HG02870 (cell line): ENCODE measurements around the gene ADNP2.

ENCODE experiments used
- ATAC-seq: cut with Tn5 transposase; IDR thresholded peaks from one replicate; pipeline ENCODE4 v1.9.1; 2021; ENCODE audit warnings: mild to moderate bottlenecking, moderate library complexity; ENCODE audit not compliant: unreplicated experiment

Gene ADNP2

DNA sequence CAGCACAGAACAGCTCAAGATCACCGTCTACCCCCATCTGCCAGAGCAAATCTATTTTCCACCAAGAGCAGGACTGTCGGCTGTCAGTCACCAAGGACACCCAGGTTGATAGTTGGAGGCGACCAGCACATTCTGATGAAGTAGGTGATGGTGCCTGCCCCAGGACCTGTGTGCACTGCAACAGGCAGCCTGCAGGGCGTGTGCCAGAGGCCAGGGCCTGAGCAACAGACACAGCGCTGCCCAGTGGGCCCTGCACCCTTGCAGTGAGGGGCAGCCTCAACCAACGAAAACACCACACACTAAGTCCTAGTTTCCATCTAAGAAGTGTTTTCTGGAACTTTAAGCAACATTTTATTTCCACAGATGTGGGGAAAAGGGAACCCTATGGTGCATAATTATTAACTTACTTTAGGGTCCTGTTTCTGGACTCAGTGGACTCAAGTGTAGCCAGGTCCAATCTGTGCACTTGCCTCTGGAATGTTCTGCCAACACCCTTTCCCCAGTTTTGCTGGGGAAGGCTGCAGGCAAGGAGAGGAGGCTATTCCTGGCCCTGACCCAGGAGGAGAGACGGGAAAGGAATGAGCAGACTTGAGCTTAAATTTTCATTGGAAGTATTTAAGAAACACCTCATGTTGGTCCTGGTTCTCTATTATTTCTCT, 61.5 kb downstream of the ADNP2 start:
- ATAC-seq: no peak

- no peak for ATAC-seq
These were observed 62.2 kb downstream of the ADNP2 start for GRCh38 chr18:80171054-80171872.

DNA sequence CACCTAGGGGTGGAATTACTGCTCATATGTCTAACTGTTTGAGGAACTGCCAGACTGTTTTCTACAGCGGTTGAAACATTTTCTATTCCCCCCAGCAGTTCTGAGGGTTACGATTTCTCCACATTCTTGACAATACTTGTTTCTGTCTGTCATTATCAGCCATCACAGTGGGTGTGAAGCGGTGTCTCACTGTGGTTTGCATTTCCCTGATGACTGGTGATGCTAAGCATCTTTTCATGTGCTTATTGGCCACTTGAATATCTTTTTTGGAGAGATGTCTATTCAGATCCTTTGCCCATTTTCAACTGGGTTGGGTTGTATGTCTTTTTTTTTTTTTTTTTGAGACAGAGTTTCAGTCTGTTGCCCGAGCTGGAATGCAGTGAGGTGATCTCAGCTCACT, 63.0 kb downstream of the ADNP2 start:
- no peak for ATAC-seq

DNA sequence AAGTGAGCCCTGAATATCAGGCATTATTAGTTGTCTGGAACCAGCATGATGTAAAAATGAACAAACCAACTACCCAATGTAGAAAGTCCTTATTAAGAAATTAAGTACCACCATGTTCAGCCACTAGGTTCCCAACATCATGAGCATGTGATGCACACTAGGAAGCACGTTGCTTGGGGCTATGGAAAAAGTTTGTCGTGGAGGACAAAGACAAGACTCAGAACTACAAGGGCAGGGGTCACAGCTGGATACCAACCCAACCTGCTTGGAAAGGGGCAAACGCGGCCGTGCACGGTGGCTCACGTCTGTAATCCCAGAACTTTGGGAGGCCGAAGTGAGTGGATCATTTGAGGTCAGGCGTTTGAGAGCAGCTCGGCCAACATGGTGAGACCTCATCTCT, 64.0 kb downstream of the ADNP2 start:
- no peak for ATAC-seq

DNA sequence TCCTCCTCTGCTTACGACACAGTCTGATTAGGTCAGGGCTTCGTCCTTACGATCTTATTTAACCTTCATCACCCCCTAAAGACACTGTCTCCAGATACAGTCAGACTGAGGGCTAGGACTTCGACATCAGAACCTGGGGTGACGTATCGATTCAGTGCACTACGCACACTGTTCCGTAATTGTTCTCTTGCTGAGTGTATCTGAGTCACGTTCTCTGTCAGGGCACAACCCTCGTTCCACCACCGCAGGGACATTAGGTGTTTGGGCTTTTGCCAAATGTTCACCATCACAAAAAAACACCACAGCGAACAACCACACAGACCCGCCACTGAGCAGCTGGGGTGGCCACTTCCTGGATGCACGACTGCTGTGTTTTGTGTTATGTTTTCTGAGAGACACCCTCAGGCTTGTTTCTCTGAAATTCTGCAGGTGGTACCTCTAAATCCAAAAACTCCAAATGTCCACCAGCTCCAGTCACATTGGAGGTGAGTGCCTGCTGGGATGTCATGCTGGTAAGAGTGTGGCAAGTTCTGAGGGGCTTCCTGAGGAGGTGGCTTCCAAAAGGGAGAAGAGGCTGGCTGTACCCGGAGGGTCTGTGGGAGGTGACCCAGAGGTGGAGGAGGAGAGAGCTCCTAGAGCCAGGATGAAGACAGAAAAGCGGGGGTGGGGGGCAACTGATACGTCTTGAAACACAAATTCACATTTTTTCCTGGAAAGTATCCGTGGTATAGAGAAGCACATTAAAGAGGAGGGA, 66.6 kb downstream of the ADNP2 start:
- no peak for ATAC-seq

GRCh38 chr18:80176334-80177073, 67.4 kb downstream of the ADNP2 start:
- ATAC-seq: no peak

- ATAC-seq: no peak
These were observed 68.1 kb downstream of the ADNP2 start for GRCh38 chr18:80177128-80177527.

DNA sequence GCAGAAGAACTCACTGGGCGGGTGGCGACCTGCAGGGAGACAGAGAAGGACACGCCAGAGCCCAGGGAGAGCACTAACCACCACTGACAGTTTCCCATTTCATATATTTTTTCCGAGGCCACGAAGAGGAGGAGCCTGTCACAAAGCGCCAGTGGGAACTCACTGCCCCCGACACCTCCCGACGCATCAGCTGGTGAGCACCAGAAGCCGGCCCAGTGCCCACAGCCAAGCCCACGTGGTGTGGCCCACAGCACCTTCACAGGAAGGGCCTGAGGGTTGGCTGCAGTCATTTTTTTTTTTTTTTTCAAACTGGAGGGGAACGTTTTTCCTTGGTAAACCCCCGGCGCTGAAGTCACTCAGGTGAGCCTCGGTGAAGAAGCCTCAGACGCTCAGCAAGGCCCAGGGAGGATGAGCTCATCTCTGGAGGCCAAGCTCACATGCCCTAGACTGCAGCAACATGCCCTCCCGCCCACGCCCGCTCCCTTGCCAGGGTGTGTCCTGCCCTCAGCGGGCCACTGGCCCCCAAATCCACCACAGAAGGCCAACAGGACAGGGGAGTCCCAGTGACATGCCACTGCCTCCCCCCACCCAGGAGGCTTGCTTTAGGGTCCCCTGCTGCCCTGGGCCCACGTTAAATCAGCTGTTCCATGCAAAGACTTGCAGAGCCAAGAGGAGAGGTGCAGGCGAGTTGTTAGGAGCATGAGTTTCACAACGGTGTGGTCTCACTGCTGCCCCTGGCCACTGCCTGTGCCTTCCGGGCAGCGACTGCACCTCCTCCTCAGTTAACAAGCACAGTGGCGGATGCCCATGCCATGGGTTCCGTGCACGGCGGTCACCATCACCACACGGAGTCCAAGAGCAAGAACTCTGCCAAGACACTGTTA, 70.1 kb downstream of the ADNP2 start:
- ATAC-seq: no peak

- no peak for ATAC-seq
These were observed 70.9 kb downstream of the ADNP2 start for GRCh38 chr18:80179857-80180558.

GRCh38 chr18:80180778-80181564, 71.9 kb downstream of the ADNP2 start:
- ATAC-seq: no peak

DNA sequence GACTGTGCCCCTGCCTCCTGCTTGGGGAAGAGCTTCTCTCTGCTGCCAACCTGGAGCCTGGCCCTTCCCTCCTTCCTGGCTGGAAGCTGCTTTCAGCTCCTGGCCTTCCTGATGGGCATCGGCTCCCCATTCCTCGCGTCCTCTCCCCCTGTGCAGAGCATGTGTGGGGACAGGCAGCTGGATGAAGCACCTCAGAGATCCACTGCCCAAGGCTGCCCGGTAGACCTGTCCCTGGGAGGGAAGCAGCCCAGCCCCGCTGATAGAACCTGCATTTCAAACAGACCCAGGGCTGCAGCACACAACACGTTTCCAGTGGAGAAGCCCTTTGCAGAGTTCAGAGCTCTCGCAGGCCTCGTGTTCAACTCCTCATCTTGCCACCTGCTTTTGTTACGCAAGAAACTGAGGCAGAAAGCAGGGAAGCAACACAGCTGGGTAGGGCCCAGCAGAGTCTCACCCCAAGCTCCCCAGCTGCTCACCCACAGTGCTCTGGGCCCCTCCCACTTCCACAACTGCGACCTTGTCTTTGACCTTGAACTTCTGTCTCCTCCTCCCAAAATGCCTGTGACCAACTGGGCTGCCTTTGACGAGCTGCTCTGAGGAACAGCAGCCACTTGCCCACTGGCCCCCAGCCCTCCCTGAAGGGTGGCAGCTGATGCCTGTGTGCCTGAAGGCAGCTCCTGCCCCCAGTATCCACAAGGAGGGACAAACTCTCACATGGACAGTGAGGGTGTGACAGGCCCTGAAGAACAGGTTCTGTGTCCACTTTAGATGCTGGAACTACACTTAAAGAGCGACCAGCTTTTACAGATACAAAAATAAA, 72.8 kb downstream of the ADNP2 start:
- ATAC-seq: no peak

- no peak for ATAC-seq
These were observed 73.8 kb downstream of the ADNP2 start for GRCh38 chr18:80182855-80183254.

DNA sequence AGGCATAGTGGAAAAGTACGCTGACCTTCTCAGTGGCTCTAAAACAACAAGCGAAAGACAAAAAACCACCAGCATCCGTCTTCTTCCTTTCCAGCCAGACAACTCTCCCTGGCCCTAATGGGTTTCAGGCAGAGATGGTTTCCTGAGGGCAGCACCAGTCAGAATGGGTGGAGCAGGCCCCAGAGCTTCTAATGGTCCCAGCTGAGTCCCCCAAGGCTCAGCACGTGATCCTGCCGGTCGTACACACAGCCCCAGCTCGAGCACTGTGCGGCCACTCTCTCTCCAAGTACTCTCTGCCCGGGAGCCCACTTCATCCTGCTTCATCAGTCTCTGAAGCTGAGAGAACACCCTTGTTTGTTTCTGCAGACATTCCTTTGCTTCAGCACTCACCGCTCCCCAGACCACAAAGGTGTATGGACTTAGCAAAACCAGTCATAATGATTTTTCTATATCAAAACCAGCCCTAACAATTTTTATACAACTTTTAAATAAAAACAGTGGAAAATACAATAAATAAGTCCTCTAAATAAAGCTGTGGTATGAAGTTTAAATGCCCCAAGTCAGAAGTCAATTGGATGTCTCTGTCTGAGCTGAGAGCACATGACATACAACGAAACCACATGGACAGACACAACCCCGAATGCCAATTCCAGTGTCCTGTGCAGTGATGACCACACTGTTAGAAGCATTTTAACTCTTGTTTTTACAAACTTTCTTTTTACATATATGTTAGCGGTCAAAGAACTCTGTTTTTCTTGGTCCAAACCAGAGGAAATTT, 74.4 kb downstream of the ADNP2 start:
- ATAC-seq: no peak

- no peak for ATAC-seq
These were observed 75.2 kb downstream of the ADNP2 start for GRCh38 chr18:80184243-80184772.

DNA sequence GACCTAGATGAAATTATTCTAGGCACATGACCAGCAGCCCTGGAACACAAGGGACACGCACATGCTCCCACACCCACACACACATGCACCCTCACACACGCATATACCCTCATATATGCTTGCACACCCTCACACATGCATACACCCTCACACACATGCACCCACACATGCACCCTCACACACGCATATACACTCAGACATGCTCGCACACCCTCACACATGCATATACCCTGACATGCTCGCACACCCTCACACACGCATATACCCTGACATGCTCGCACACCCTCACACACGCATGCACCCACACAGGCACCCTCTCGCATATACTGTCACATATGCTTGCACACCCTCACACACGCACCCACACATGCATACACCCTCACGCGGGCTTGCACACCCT, 76.5 kb downstream of the ADNP2 start:
- ATAC-seq: no peak

GRCh38 chr18:80187956-80188642, 79.0 kb downstream of the ADNP2 start:
- no peak for ATAC-seq
